HCT116 (cell line): ENCODE data around the gene ACBD4. TPM values are rescaled to one million over a fixed set of nuclear protein-coding genes. Genes with fewer than 3 reads are reported as not detected.
A peak's percentile ranks its signal among the peaks of the same experiment; 100 is the strongest.

ENCODE experiments used
- ATAC-seq: fragments of 200-7000 bp; cut with Tn5 transposase; 2 replicates; pipeline ENCODE4 v1.9.1; 2020; ENCODE audit warnings: mild to moderate bottlenecking, moderate library complexity
- BruUV-seq: library from RNA; stranded (reverse); fragments of 400-500 nt; replicated peaks from 2 replicates; lab custom pipeline; 2021; lab: Mats Ljungman, UMichigan
- CTCF ChIA-PET: fragments of 300-600 bp; sonication (Branson Sonifier 250); formaldehyde crosslinking; loops from one replicate; lab custom pipeline; 2021; ENCODE audit warnings: antibody characterized with exemption; lab: Charles Lee
- POLR2A ChIA-PET: fragments of 300-600, 350-600 bp; sonication (Branson Sonifier 250); formaldehyde crosslinking; loops from one replicate; lab custom pipeline; 2021; ENCODE audit warnings: antibody characterized with exemption; lab: Charles Lee
- RAD21 ChIA-PET, 2 experiments: fragments of 300-600 bp; sonication (Branson Sonifier 250); formaldehyde crosslinking; loops; one replicate each; lab custom pipeline; 2023; ENCODE audit warnings: low total read pairs in 2 of 2; ENCODE audit not compliant: uncharacterized antibody in 2 of 2, unreplicated experiment in 2 of 2, low non-redundant PET in 1 of 2; lab: Charles Lee
- DNase-seq: peaks from one replicate; pipeline ENCODE4 v3.0.0-alpha.2; 2010; ENCODE audit warnings: low read depth, low spot score
- H2AFZ ChIP-seq: fragments of 200-600 bp; shearing (Covaris generic), sonication (generic); 2 replicates; pipeline ENCODE4 v1.6.1; 2017; ENCODE audit warnings: low read depth, mixed run types, mixed read lengths, antibody characterized with exemption, low read length; ENCODE audit not compliant: poor library complexity, severe bottlenecking
- H3K27ac ChIP-seq: 2 replicates; pipeline ENCODE4 v1.5.1; 2012; ENCODE audit warnings: low read depth, low read length
- H3K27me3 ChIP-seq: fragments of 200-600 bp; sonication (generic); 2 replicates; pipeline ENCODE4 v1.6.1; 2016; ENCODE audit warnings: mixed run types, low read length, mixed read lengths; ENCODE audit not compliant: insufficient read depth
- H3K36me3 ChIP-seq, 2 experiments: fragments of 200-500 bp in 1 of 2; fragments of 200-600 bp in 1 of 2; sonication (Bioruptor generic) in 1 of 2; sonication (generic) in 1 of 2; 2 replicates each; pipeline versions ENCODE4 v1.5.1 to v1.6.1; 2014 to 2016; ENCODE audit warnings: low read length in 2 of 2, inconsistent platforms in 1 of 2, mixed read lengths in 1 of 2, mixed run types in 1 of 2; ENCODE audit not compliant: insufficient read depth in 2 of 2, control insufficient read depth in 1 of 2
- H3K4me1 ChIP-seq, 2 experiments: fragments of 200-600 bp in 1 of 2; sonication (generic) in 1 of 2; 2 replicates each; pipeline versions ENCODE4 v1.5.1 to v1.6.1; 2012 to 2017; ENCODE audit warnings: low read length in 2 of 2, inconsistent platforms in 1 of 2, mild to moderate bottlenecking in 1 of 2, mixed read lengths in 1 of 2, mixed run types in 1 of 2, moderate library complexity in 1 of 2; ENCODE audit not compliant: insufficient read depth in 2 of 2, control insufficient read depth in 1 of 2
- H3K4me2 ChIP-seq: fragments of 200-600 bp; sonication (generic); 2 replicates; pipeline ENCODE4 v1.6.1; 2017; ENCODE audit warnings: mixed run types, low read length, mixed read lengths
- H3K4me3 ChIP-seq, 2 experiments: fragments of 200-600 bp in 1 of 2; sonication (generic) in 1 of 2; replicated peaks in 1 of 2; 2 replicates each; pipeline ENCODE4 v1.5.1; 2011 to 2016; ENCODE audit warnings: low read length in 2 of 2, control low read depth in 1 of 2, low read depth in 1 of 2, mild to moderate bottlenecking in 1 of 2, mixed read lengths in 1 of 2, mixed run types in 1 of 2
- H3K79me2 ChIP-seq: fragments of 200-600 bp; sonication (generic); 2 replicates; pipeline ENCODE4 v1.6.1; 2017; ENCODE audit warnings: mild to moderate bottlenecking, mixed run types, low read length, moderate library complexity, mixed read lengths; ENCODE audit not compliant: insufficient read depth
- H3K9ac ChIP-seq: fragments of 200-600 bp; sonication (generic); 2 replicates; pipeline ENCODE4 v1.6.1; 2016; ENCODE audit warnings: low read length, mixed read lengths
- H3K9me2 ChIP-seq: fragments of 200-600 bp; sonication (generic), shearing (Covaris generic); 2 replicates; pipeline ENCODE4 v1.6.1; 2017; ENCODE audit warnings: mixed run types, mild to moderate bottlenecking, moderate library complexity; ENCODE audit not compliant: insufficient read depth
- H3K9me3 ChIP-seq, 2 experiments: fragments of 200-500 bp in 1 of 2; fragments of 200-600 bp in 1 of 2; sonication (Bioruptor generic) in 1 of 2; sonication (generic) in 1 of 2; 2 replicates each; pipeline ENCODE4 v1.6.1; 2014 to 2017; ENCODE audit warnings: low read length in 2 of 2, mixed read lengths in 2 of 2, inconsistent platforms in 1 of 2, low read depth in 1 of 2, mild to moderate bottlenecking in 1 of 2, mixed run types in 1 of 2, moderate library complexity in 1 of 2; ENCODE audit not compliant: control insufficient read depth in 1 of 2, insufficient read depth in 1 of 2
- H4K20me1 ChIP-seq: fragments of 200-600 bp; sonication (generic), shearing (Covaris generic); 2 replicates; pipeline ENCODE4 v1.6.1; 2017; ENCODE audit warnings: mixed run types, mild to moderate bottlenecking, moderate library complexity; ENCODE audit not compliant: insufficient read depth
- EGR1 ChIP-seq: IDR thresholded peaks from 2 replicates; pipeline ENCODE4 v1.6.1; 2012; ENCODE audit warnings: low read depth
- EZH2phosphoT487 ChIP-seq: fragments of 200-600 bp; IDR thresholded peaks from 2 replicates; pipeline ENCODE4 v1.6.1; 2018; ENCODE audit warnings: antibody characterized with exemption, borderline replicate concordance
- FOSL1 ChIP-seq: IDR thresholded peaks from 2 replicates; pipeline ENCODE4 v1.6.1; 2012; ENCODE audit warnings: low read depth
- JUND ChIP-seq: IDR thresholded peaks from 2 replicates; pipeline ENCODE4 v1.6.1; 2012
- POLR2AphosphoS5 ChIP-seq: IDR thresholded peaks from 2 replicates; pipeline ENCODE4 v1.6.1; 2011; ENCODE audit warnings: mild to moderate bottlenecking, low read depth, low read length, moderate library complexity
- SIN3A ChIP-seq: IDR thresholded peaks from 2 replicates; pipeline ENCODE4 v1.6.1; 2012; ENCODE audit warnings: low read depth
- TCF7L2 ChIP-seq: IDR thresholded peaks from 2 replicates; pipeline ENCODE4 v1.7.0; 2011; ENCODE audit warnings: borderline replicate concordance, inconsistent platforms; ENCODE audit not compliant: insufficient read depth, insufficient read length; ENCODE audit errors: extremely low read depth
- YY1 ChIP-seq: IDR thresholded peaks from 2 replicates; pipeline ENCODE4 v1.6.1; 2011; ENCODE audit warnings: low read length, low read depth, moderate library complexity, mild to moderate bottlenecking; ENCODE audit not compliant: insufficient replicate concordance; ENCODE audit errors: extremely low read depth
- intact Hi-C: fragments of 100-400 bp; cut with micrococcal nuclease; formaldehyde crosslinking; loops from 2 replicates; pipeline ENCODE4 v1.10.0; 2022
- total RNA-seq: library from RNA; stranded (reverse); gene quantifications from one replicate; pipeline ENCODE4 v1.2.1, GENCODE V29; 2021; ENCODE audit not compliant: unreplicated experiment

The ACBD4 gene
- total RNA-seq, 1 experiment from 2014 or later: 13.6 TPM

GRCh38 chr17:45161288-45162024, 26.0 kb downstream of the ACBD4 start, which contains the start of gene HEXIM2 (continued):
- TF ChIP-seq EZH2phosphoT487: no peak
- TF ChIP-seq EGR1: peak; percentile 68
- TF ChIP-seq TCF7L2: peak; percentile 94
- TF ChIP-seq FOSL1: no peak
- TF ChIP-seq JUND: no peak; the same call in 1 of the 2 replicates

GRCh38 chr17:45162025-45162687, 26.7 kb downstream of the ACBD4 start:
- no peak for DNase-seq
- ATAC-seq: peak; percentile 2; the same call in 1 of the 2 replicates
- Histone ChIP-seq H3K9me2 (no peaks in the 10 kb centered on the region), H3K4me2 (peak overlapping the region; percentile 92), H3K27me3 (no peaks in the 10 kb centered on the region), H3K4me3 (peak overlapping the region; percentile 89 to 97), H4K20me1 (no peaks in the 10 kb centered on the region), H3K36me3 (no peaks in the 10 kb centered on the region), H3K79me2 (peaks cover 29% of the 10 kb centered on the region), H3K27ac (peak overlapping the region; percentile 70)
- ChIA-PET RAD21 (interaction anchor here (0.9 to 2.1 kb wide), 4 partner anchors 10 to 36 kb away, joined by 3 to 6 read pairs (median 5); partner anchors contain the start of gene HEXIM1 (in 1 of the 2)), POLR2A (interaction anchor here (0.8 to 7.0 kb wide), 6 partner anchors 10 to 45 kb away, joined by 3 to 258 read pairs (median 18); partner anchors contain the start of gene HEXIM1)
- intact Hi-C loops: no loop called here
- TF ChIP-seq YY1 (peak; percentile 50), POLR2AphosphoS5 (no peak; the same call in 1 of the 2 replicates), SIN3A (no peak)
- TF ChIP-seq, all 23 proteins: peak for 1
- Histone ChIP-seq H2AFZ (no peak overlapping the region), H3K9ac (peak overlapping the region; percentile 99), H3K9me3 (no peaks in the 10 kb centered on the region), H3K4me1 (peaks cover 23 to 35% of the 10 kb centered on the region in 2 experiments)
- BruUV-seq: TSS peak; percentile 50
- CTCF ChIA-PET: interaction anchor here (1.5 to 2.4 kb wide), 5 partner anchors 10 to 36 kb away, joined by 9 to 25 read pairs (median 15); partner anchors contain the start of genes ACBD4 and HEXIM1
